Measurements from ENCODE around the gene CWF19L1.

GRCh38 chr10:100248820-100249219 is 18.6 kb downstream of the CWF19L1 start:
- TF ChIP-seq YY1 (IDR thresholded peaks at IDR 0.05; ENCODE audit: insufficient read depth, insufficient read length) (no peak), SUZ12 (IDR thresholded peaks at IDR 0.05; ENCODE audit: extremely low read depth, insufficient read depth, insufficient read length) (no peak), ZNF274 (IDR thresholded peaks at IDR 0.05; ENCODE audit: low read depth, low read length) (no peak)
